ENCODE data around the gene ANAPC15.

ANAPC15 gene

GRCh38 chr11:72125956-72126355 lies 13.5 kb upstream of the ANAPC15 start:
- no peak for DNase-seq (ENCODE audit: low read depth, low spot score)

GRCh38 chr11:72124046-72124445 lies 11.6 kb upstream of the ANAPC15 start:
- DNase-seq (ENCODE audit: low read depth, low spot score) = no peak

GRCh38 chr11:72123117-72123653 lies 10.7 kb upstream of the ANAPC15 start:
- no peak for DNase-seq (ENCODE audit: low read depth, low spot score)

- DNase-seq (ENCODE audit: low read depth, low spot score) = no peak
Measured at GRCh38 chr11:72122607-72123006, 10.1 kb upstream of the ANAPC15 start.

GRCh38 chr11:72120930-72121329 lies 8.4 kb upstream of the ANAPC15 start:
- DNase-seq (ENCODE audit: low read depth, low spot score) = no peak

- no peak for DNase-seq (ENCODE audit: low read depth, low spot score)
Measured at GRCh38 chr11:72119198-72119597, 6.7 kb upstream of the ANAPC15 start.

- no peak for DNase-seq (ENCODE audit: low read depth, low spot score)
Measured at GRCh38 chr11:72116019-72116755, 3.7 kb upstream of the ANAPC15 start.

GRCh38 chr11:72114570-72114969 lies 2.1 kb upstream of the ANAPC15 start:
- DNase-seq (ENCODE audit: low read depth, low spot score) = no peak

GRCh38 chr11:72112978-72113808 lies 698 bp upstream of the ANAPC15 start:
- DNase-seq (ENCODE audit: low read depth, low spot score) = peak; percentile 17

- DNase-seq (ENCODE audit: low read depth, low spot score) = no peak
Measured at GRCh38 chr11:72111300-72112142, 974 bp downstream of the ANAPC15 start.

GRCh38 chr11:72105888-72106287 lies 6.6 kb downstream of the ANAPC15 start, which contains the start of gene TOMT:
Gene TOMT, plus strand, starts transcription at chr11:72105924. Its CDS starts 28 bp downstream, at chr11:72105952.
- no peak for DNase-seq (ENCODE audit: low read depth, low spot score)

GRCh38 chr11:72103754-72104167 lies 8.7 kb downstream of the ANAPC15 start:
- DNase-seq (ENCODE audit: low read depth, low spot score) = no peak

- DNase-seq (ENCODE audit: low read depth, low spot score) = peak; percentile 99
Measured at GRCh38 chr11:72102946-72103753, 9.3 kb downstream of the ANAPC15 start, which contains the start of gene LAMTOR1. Gene LAMTOR1, minus strand, starts transcription at chr11:72103297. Its CDS starts 73 bp downstream, at chr11:72103224.

- no peak for DNase-seq (ENCODE audit: low read depth, low spot score)
Measured at GRCh38 chr11:72102631-72102945, 9.9 kb downstream of the ANAPC15 start.

GRCh38 chr11:72102162-72102561 lies 10.3 kb downstream of the ANAPC15 start:
- DNase-seq (ENCODE audit: low read depth, low spot score) = no peak

GRCh38 chr11:72100462-72100861 lies 12.0 kb downstream of the ANAPC15 start:
- DNase-seq (ENCODE audit: low read depth, low spot score) = peak; percentile 7

GRCh38 chr11:72100009-72100408 lies 12.5 kb downstream of the ANAPC15 start:
- no peak for DNase-seq (ENCODE audit: low read depth, low spot score)

GRCh38 chr11:72098741-72099140 lies 13.8 kb downstream of the ANAPC15 start:
- no peak for DNase-seq (ENCODE audit: low read depth, low spot score)

GRCh38 chr11:72091292-72091691 lies 21.2 kb downstream of the ANAPC15 start:
- peak; percentile 80 for DNase-seq (ENCODE audit: low read depth, low spot score)

GRCh38 chr11:72088076-72088808 lies 24.3 kb downstream of the ANAPC15 start:
- no peak for DNase-seq (ENCODE audit: low read depth, low spot score)

All from ELF-1 (cell line).